Esophagus squamous epithelium (tissue), 4 donors: ENCODE measurements around the gene S100A7A.

Experiments
- POLR2A ChIP-seq, 4 donors: fragments of 450-650 bp; IDR thresholded peaks; one replicate each; pipeline ENCODE4 v1.6.1; 2017; ENCODE audit warnings: antibody characterized with exemption in 4 of 4, mild to moderate bottlenecking in 4 of 4, moderate library complexity in 3 of 4
- TF ChIP-seq, protein P1 (sequence below), 6 experiments: fragments of 450-650 bp in 4 of 6; fragments of 200-600 bp in 2 of 6; sonication (generic) in 2 of 6; IDR thresholded peaks; one replicate each; pipeline ENCODE4 v1.5.1; 2016 to 2019; ENCODE audit warnings: antibody characterized with exemption in 6 of 6, mild to moderate bottlenecking in 4 of 6, moderate library complexity in 4 of 6

DNA sequence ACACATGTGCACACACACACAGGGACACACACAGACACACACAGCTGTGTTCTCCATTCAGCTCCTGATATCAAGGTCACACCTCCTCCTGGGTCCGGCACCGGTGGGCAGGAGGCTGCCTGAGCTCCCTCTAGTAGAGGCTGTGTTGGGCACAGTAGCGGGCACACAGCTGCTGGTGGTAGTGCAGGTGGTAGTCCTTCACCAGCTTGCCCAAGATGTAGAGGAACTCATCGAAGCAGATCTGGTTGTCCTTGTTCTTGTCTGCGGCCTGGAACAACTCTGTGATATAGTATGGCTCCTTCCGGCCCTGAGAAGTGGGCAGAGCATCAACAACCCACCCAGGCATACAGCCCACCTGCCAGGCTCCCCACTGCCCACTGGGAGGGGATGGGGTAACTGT is 19.9 kb upstream of the S100A7A start:
- TF ChIP-seq, protein P1, sequence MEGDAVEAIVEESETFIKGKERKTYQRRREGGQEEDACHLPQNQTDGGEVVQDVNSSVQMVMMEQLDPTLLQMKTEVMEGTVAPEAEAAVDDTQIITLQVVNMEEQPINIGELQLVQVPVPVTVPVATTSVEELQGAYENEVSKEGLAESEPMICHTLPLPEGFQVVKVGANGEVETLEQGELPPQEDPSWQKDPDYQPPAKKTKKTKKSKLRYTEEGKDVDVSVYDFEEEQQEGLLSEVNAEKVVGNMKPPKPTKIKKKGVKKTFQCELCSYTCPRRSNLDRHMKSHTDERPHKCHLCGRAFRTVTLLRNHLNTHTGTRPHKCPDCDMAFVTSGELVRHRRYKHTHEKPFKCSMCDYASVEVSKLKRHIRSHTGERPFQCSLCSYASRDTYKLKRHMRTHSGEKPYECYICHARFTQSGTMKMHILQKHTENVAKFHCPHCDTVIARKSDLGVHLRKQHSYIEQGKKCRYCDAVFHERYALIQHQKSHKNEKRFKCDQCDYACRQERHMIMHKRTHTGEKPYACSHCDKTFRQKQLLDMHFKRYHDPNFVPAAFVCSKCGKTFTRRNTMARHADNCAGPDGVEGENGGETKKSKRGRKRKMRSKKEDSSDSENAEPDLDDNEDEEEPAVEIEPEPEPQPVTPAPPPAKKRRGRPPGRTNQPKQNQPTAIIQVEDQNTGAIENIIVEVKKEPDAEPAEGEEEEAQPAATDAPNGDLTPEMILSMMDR (IDR thresholded peaks at IDR 0.05) = no peak
- no peak for TF ChIP-seq POLR2A (IDR thresholded peaks at IDR 0.05)
